Measurements from ENCODE around the gene TGFBR2. TPM values are rescaled to one million over a fixed set of nuclear protein-coding genes. Genes with fewer than 3 reads are reported as not detected.

Gene TGFBR2
- total RNA-seq, 3 donors from 2014 or later: 205 to 281 (median 243) TPM

DNA sequence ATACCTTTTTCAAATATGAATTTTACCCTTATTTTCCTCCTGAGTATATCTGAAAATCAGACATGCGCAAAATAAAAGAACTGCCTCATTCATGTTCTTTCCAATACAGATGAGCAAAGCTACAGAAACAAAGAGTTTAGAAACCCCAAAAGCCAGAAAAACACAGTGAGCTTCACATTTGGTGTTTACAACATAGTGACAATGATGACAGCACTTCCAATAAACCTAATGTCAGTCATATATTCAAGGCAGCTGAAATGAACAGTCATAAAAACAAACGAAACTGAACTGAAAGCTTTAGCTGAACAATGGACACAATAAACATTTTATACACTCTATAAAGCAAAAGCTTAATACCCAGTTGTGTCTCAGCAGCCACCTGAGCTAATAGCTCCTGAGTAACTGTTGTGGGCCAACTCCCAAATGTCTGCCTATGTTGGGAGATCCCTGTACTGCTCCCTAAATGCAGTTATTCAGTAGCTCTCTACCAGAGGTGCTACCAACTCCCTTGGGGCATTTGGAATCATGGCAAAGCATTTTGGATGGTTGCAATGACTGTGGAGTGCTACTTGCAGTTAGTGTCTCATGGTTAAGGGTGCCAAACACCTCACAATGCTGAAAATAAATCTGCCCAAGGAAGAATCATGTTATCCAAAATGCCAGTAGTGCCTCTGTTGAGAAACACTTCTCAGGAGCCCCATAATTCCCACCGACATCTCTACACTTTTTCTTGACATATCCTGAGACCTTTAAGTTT, 131.5 kb downstream of the TGFBR2 start:
- no peaks in the 10 kb centered on the region for H3K36me3 ChIP-seq
- H3K27me3 ChIP-seq: no peaks in the 10 kb centered on the region
- H3K4me1 ChIP-seq: no peaks in the 10 kb centered on the region
- intact Hi-C loops (cut with DNase I; ENCODE audit: low total_unique reads): no loop called here
- H3K27ac ChIP-seq: no peak overlapping the region
- TF ChIP-seq POLR2A (IDR thresholded peaks at IDR 0.05) (no peak), POLR2AphosphoS5 (IDR thresholded peaks at IDR 0.05) (no peak), CTCF (IDR thresholded peaks at IDR 0.05) (no peak)
- no peak for DNase-seq (ENCODE audit: low spot score in 2 of 2)
- no peak overlapping the region for H3K4me3 ChIP-seq
- no peaks in the 10 kb centered on the region for H3K9me3 ChIP-seq

DNA sequence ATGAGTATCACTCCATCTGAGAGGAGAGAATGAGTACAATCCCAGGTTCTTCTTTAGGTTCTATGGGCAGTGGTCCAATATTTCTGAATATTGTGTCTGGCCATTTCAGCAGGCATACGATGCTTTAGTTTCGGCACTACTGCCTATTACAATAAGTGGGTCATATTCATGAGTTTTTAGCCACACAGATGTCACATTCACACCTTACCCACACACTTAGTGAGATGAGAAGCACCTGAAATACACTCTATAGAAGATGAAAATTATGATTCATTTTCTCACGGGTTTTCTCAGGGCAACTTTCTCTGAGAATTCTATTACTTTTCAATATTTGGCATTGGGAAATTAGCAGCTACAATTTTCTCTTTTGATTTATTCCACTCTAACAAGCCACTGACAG, 132.2 kb downstream of the TGFBR2 start:
- Histone ChIP-seq H3K36me3 (no peaks in the 10 kb centered on the region), H3K27ac (no peak overlapping the region), H3K9me3 (no peaks in the 10 kb centered on the region), H3K27me3 (no peaks in the 10 kb centered on the region), H3K4me1 (no peaks in the 10 kb centered on the region), H3K4me3 (no peak overlapping the region)
- intact Hi-C loops (cut with DNase I; ENCODE audit: low total_unique reads): no loop called here
- no peak for TF ChIP-seq POLR2AphosphoS5 (IDR thresholded peaks at IDR 0.05)
- TF ChIP-seq POLR2A (IDR thresholded peaks at IDR 0.05): no peak
- TF ChIP-seq CTCF (IDR thresholded peaks at IDR 0.05): no peak
- DNase-seq (ENCODE audit: low spot score in 2 of 2): no peak

GRCh38 chr3:30741889-30742288, 135.5 kb downstream of the TGFBR2 start:
- no peak overlapping the region for H3K4me3 ChIP-seq
- no peak for DNase-seq (ENCODE audit: low spot score in 2 of 2)
- H3K27me3 ChIP-seq: no peaks in the 10 kb centered on the region
- no peaks in the 10 kb centered on the region for H3K4me1 ChIP-seq
- H3K9me3 ChIP-seq: no peaks in the 10 kb centered on the region
- no peaks in the 10 kb centered on the region for H3K36me3 ChIP-seq
- no peak overlapping the region for H3K27ac ChIP-seq
- TF ChIP-seq POLR2AphosphoS5 (IDR thresholded peaks at IDR 0.05) (no peak), POLR2A (IDR thresholded peaks at IDR 0.05) (no peak), CTCF (IDR thresholded peaks at IDR 0.05) (no peak)
- intact Hi-C loops (cut with DNase I; ENCODE audit: low total_unique reads): no loop called here

- Histone ChIP-seq H3K36me3 (no peaks in the 10 kb centered on the region), H3K9me3 (no peaks in the 10 kb centered on the region), H3K4me1 (no peaks in the 10 kb centered on the region), H3K27ac (no peak overlapping the region), H3K27me3 (no peaks in the 10 kb centered on the region), H3K4me3 (no peak overlapping the region)
- TF ChIP-seq POLR2AphosphoS5 (IDR thresholded peaks at IDR 0.05): no peak
- no peak for TF ChIP-seq POLR2A (IDR thresholded peaks at IDR 0.05)
- intact Hi-C loops (cut with DNase I; ENCODE audit: low total_unique reads): no loop called here
- DNase-seq (ENCODE audit: low spot score in 2 of 2): no peak
These were observed 136.6 kb downstream of the TGFBR2 start for GRCh38 chr3:30742796-30743619.
